ENCODE data around the gene DUSP9. TPM values are rescaled to one million over a fixed set of nuclear protein-coding genes. Genes with fewer than 3 reads are reported as not detected.
"Not testable (repeated sequence)": the region's sequence is repeated elsewhere in the genome, so short reads cannot be mapped to it uniquely, and the experiment has no call there.

DUSP9 gene
- total RNA-seq, 1 donor from 2014 or later = 0.13 TPM

DNA sequence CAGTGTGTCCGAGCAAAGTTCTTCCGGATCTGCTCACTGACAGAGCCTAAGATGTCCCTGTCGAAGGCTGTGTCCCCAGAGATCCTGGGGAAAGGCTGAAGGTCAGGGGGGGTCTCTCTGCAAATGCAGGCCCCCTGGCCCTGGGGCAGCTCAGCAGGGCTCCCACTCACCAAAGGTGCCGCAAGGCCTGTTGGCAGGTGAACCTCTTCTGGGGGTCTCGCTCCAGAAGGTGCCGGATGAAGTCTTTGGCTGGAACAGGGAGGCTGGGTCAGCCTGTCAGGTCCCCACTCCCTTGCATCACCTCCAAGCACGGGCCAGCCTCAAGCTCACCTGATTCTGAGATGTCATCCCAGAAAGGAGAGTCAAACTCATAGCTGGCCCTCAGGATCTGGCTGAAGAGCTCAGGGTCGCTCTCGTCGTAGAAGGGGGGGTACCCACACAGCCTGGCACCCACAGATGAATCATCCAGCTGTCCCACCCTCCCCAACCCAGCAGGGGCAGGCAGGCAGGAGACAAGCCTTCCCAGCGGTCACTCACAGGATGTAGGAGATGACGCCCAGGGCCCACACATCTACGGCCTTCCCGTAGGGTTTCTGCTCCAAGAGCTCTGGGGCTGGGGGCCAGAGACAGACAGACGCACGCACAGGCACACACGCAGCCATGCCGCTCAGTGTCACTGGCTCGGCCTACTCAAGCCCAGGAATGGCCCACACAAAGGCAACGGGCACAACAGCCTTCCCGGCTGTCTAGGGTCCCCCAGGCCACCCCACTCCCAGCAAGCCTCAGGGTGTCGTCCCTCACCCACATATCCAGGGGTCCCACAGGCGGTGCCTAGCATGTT lies 24.0 kb downstream of the DUSP9 start:
- DNase-seq (ENCODE audit: low read depth in 2 of 2) = no peak

DNA sequence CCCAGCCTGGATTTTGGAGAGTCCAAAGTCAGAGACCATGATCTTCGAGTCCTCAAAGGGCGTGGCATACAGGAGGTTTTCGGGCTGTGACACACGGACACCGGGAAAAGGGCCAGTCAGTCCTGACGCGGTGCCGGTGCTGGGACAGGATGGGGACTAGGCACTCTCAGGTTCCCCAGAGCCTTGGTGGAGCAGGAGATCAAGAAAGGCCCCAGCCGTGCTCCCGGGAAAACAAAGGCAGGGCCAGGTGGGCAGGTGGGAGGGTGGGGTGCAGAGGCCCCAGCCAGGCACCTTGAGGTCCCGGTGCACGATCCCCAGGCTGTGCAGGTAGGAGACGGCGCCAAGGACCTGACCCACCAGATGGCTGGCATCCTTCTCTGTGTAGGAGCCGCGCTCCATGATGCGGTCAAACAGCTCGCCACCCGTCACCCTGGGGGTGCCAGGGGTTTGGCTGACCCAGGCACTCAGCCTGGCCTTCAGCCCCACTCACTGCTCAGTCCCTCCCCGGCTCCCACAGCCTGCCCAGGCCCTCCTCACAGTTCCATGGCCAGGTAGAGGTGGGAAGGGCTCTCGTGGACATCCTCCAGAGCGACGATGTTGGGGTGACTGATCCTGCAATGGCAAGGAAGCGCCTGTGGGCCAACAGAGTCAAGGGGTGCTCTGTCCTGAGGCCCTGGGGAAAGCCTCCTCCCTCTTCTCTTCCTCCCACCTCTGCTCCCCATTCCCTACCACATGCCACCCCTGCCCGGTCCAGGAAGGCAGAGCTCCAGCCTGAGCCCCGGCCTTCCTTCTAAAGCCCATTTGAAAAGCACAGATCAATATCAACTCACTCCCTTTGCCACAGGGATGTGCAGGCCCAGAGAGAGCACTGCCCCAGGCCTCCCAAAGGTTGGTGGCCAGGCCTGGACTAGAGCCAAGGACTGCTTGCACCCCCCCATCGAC lies 24.9 kb downstream of the DUSP9 start:
- no peak for DNase-seq (ENCODE audit: low read depth in 2 of 2)

DNA sequence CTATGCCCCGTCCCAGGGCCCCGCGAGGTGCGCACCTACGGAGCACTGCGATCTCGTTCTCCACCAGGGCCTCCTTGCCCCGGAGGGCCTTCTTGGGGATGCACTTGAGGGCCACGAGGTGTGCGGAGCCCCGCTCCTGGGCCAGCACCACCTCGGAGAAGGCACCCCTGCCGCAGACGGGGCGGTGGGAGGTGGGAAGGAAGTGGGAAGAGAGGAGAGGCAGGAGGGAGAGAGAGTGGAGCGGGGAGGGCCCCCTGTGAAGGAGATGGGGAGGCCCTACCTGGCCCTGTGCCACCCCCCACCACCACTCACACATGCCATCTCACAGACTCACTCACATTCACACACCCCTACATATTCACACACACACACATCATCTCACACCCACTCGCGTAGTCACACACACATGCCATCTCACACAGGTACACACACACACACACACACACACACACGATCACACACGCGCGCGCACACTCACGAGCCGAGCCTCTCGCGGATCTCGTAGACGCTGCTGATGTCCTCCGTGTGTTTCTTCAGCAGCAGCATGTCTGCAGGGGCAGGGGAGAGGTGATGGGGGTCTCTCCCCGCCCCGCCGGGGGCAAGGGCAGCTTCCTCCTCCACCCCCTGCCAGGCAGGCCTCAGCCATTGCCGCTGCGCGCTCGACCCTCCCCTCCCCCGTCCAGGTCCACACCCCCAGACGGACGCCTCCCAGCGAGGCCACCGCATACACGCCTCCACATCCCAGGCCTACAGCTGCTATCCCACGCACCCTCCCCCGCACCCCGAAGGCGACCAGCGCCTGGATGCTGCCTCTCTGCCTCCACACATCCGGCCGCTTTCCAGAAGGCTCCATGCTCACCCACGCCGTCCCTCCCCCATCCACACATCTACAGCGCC lies 25.8 kb downstream of the DUSP9 start:
- DNase-seq (ENCODE audit: low read depth in 2 of 2) = no peak

DNA sequence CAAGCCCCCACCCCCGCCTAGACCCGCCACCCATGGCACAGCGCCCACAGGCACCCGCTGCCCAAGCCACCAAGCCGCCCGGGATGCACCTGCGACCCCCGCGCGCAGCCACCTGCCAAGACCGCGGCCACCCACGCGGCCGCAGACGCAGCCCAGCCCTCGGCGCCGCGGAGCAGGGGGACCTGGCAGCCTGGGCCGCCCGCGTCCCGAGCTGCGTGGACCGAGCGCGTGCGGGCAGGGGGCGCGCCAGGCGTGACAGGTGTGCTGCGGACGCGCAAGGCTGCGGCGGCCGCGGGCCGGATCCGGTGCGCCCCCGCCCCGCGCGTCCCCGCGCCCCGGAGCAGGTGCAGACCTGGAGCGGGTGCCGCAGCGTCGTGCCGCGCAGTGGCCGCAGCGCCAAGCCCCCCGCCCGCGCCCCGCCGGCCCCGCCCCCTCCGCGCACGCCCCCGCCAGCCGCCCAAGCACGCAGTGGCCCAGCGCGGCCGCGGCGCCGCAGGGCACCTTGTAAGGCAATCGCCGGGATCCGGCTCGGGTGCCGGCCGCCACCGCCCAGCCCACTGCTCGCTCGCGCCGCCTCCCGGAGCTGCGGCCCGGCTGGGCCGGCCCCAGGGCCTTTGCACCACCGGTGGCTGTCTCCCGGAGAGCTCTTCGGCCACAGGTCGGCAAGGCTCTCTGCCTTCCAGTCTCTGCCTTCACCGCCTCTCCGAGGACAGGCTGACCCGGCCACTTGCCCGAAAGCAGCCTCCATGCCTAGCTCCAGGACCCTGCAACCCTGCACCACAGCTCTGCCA lies 26.6 kb downstream of the DUSP9 start, which contains the start of gene PNCK:
TSS of gene PNCK (minus strand) at position 386 of the 791 bp plus-strand sequence. CDS start 737 bp downstream, outside the sequence.
- no peak for DNase-seq (ENCODE audit: low read depth in 2 of 2)

DNA sequence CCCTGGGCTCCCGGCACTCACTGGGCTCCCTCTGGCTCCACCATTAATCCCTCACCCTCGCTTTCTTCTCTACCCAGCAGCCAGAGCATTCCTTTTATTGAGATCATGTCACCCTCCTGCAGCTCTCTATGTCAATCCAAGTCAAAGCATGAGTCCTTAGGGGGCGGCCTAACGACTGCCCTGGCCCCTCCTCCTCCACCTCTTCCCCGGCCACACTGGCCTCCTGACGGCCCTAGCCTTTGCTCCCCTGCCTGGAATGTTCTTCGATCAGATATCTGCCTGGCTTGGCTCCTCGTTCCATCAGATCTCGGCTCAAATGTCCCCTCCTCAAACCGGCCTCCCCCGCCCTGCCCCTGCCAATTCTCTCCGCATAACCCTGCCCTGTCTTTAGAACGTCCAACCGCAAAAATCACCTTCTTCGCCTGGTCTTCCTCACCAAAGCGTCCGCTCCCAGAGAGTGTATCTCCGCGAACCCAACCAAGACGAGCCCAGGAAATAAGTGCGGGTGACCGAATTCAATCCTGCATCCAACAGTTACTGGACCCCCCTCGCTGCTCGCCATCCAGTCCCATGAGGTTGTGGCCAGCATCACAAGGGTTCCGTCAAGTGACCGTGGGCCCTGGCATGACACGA lies 27.3 kb downstream of the DUSP9 start:
- no peak for DNase-seq (ENCODE audit: low read depth in 2 of 2)

DNA sequence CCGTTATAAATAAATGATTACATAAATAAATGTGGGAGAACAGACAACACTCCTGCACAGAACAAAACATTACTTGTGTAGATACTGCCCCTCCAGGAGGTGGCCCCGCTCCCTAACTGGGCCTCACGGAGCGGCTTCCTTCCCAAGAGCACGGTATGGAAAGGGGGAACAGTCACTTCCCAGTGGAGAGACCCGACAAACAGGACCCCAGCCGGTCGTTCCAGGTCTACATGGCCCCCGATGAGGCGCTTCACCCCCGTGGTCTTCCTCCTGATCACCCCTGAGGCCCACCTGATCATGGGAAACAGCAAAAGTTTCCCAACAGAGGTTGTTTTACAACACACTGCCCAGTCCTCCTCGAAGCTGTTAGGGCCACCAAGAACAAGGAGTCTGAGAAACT lies 34.2 kb downstream of the DUSP9 start:
- DNase-seq (ENCODE audit: low read depth in 2 of 2) = no peak

DNA sequence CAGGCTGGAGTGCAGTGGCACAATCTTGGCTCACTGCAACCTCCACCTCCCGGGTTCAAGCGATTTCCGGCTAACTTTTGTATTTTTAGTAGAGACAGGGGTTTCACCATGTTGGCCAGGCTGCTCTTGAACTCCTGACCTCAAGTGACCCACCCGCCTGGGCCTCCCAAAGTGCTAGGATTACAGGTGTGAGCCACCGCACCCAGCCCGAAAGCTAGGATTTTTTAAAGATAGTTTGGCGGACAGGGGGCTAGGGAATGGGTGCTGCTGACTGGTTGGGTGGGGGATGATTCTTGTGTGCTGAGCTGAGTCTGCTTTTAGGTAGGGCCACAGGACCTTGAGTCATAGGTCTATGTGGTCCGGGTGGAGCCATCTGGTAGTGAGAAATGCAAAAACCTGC lies 36.5 kb downstream of the DUSP9 start:
- DNase-seq (ENCODE audit: low read depth in 2 of 2) = not testable (repeated sequence)

DNA sequence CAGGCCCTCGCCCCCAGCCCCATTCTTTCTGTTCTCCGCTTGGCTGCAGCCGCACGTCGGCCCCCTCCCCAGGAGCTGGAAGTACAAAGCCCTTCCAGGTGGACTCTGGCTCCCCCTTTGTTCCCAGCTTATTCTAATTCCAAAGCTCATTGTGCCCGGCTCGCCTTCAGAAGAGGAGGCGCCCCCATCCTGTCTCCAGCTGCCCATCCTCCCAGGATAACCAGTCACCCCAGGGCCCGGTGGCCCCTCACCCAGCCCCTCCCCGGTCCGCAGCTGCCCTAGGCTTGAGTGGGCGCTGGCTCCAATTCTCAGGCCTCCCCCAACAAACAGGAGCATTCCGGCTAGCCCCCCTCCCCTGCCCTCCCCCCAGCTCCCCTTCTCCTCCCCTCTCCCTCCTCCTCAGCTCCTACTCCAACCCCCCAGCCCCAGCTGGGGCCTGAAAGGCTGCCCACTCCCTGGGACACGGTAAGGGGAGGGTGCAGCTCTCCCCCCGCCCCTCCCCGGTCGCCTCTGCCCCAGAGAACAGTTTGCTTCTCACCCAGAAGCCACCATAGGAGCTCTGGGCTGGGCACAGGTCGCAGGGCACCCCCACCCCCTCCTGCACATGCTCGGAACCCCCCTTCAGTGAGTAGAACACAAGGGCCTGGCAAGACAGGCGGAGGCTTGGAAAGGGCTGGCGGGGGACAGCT lies 37.6 kb downstream of the DUSP9 start:
- no peak for DNase-seq (ENCODE audit: low read depth in 2 of 2)

DNA sequence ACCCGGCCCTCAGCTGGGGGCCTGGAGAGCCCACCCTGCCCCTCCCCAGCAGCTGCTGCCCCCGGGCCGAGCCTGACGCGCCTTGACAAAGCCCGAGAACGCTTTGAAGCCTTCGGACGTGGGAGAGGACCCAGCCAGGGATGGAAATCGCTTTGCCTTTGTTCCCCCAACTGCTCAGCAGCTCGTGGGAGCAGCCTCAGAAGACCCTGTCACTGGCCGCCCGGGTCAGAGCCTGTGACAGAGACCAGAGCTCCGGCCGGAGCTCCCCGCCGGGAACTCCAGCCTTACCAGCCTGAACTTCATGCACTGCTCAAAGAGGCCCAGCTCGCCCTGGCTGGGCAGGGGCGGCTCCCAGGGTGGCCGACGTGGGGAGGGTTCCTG lies 38.1 kb downstream of the DUSP9 start:
- DNase-seq (ENCODE audit: low read depth in 2 of 2) = no peak

DNA sequence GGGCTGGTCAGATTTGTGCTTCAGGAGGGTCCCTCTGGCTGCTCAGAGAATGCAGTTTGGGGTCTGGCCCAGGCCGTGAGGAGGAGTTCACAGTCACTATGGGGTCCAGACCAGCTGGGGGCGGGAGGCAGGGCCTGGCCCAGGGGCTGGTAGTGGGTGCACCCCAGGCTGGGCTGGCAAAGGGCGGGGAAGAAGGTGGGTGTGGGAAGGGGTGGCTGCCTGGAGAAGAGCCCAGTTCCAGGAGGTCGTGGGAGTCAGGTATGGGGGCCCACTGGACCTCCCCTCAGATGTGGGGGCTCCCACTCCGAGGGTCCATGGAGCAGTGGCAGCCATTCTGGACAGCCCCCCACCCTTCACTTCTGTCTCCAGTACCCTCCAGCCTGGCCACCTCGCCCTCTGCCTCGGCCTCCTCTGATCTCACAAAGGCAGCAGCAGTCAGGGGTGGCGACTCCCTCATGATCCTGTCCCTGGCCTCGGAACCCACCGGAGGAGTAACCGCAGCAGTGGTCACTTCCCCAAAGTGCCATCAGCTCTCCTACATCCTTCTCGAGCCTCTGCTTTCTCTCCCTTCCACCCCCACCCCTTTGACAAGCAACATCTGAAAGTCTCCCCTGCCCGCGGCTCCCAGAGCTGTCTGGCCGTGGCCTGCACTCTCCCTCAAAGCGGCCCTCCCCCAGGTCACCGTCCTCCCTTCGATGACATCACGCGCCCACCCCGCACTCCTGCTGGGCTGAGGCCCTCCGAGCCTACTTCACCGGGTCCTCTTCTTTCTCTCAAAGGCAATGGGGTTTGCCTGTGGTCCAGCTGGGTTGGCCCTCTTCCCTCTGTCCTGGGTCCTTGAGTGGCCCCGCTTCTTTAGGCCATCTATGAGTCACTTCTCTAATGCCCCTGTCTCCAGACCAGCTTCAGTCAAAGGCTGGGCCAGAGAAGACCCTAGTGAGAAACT lies 39.0 kb downstream of the DUSP9 start:
- no peak for DNase-seq (ENCODE audit: low read depth in 2 of 2)

DNA sequence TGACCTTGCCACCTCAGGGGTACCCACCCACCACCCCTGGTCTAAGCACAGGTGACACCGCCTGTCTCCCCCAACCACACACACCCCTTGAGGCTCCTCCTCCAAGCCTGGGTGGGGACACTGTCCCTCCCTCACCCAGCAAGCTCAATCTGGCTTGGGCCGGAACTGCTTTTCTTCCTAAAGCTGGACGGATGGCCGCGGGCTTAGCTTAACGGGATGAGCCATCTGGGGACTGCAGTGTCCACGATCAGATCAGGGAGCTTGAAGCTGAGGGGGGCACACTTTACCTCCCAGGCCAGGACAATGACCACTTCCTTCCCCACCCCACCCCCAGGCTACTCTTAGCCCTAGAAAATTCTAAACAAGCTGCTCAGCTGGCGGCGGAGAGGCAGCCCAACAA lies 39.7 kb downstream of the DUSP9 start:
- DNase-seq (ENCODE audit: low read depth in 2 of 2) = no peak

DNA sequence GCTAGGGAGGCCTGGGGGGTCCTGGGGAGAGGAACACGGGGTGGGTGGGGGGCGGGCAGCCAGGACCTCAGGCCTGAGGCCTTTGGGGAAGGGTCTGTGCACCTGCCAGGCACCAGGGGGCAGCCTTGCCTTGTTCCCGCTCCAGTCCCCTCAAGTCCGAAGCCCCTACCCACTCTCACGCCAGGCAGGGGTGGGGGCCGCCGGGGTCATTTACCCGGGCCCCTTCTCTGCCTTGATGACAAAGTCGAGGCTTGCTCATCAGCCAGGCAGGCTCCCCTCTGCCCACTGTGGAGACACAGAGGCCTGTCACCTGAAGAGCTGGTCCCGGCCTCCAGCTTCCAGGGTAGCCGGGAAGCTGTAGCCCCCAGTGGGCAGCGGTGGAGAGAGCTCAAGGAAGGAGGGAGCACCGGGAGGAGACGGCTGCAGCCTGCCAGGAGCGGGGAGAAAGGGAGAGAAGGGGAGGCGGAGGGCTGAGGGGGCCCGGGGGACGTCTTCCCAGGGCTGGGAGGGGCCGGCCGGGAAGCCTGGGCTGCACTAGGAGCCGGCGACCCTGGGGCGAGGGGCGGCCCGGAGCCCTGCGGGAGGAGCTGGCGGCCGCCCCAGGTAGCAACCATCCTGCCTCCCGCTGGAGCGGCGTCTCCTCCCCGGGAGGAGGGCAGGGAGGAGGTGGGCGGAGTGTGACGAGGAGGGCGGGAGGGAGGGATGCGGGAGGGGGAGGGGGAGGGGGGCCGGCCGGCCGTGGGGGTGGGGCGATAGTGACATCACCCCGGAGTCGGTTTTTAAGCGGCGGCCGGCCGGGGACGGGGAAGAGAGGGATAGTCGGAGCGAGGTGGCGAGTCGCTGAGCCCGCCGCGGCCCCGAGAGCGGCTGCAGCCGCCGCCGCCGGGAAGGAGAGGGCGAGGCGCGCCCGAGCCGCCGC lies 40.4 kb downstream of the DUSP9 start, which contains the start of gene SLC6A8:
TSS of gene SLC6A8 (plus strand) at position 806 of the 919 bp plus-strand sequence. CDS start 649 bp downstream, outside the sequence.
- DNase-seq (ENCODE audit: low read depth in 2 of 2) = peak in 1 of 2 donors; percentile 57

DNA sequence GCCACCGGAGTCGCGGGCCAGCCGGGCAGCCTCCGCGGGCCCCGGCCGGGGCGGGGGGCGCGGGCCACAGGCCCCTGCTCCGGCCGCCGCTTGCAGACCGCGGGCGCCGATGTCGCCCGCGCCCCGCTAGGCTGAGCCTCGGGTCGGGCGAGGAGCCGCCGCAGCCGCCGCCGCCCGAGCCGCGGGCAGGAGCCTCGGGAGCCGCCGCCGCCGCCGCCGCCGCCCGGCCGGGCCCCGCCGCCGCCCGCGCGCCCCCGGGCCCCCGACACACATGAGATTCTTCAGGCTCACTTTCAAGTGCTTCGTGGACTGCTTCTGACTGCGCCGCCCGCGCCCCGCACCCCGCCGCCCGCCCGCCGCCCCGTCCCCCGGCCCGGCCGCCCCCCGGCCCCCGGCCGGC lies 41.1 kb downstream of the DUSP9 start:
- no peak for DNase-seq (ENCODE audit: low read depth in 2 of 2)

DNA sequence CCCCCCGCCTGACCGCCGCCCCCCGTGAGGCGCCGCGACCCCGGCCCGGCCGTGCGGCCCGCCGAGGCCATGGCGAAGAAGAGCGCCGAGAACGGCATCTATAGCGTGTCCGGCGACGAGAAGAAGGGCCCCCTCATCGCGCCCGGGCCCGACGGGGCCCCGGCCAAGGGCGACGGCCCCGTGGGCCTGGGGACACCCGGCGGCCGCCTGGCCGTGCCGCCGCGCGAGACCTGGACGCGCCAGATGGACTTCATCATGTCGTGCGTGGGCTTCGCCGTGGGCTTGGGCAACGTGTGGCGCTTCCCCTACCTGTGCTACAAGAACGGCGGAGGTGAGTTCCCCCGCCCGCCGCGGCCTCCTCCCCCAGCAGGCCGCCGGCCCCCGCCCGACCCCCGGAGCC lies 41.5 kb downstream of the DUSP9 start:
- no peak for DNase-seq (ENCODE audit: low read depth in 2 of 2)

DNA sequence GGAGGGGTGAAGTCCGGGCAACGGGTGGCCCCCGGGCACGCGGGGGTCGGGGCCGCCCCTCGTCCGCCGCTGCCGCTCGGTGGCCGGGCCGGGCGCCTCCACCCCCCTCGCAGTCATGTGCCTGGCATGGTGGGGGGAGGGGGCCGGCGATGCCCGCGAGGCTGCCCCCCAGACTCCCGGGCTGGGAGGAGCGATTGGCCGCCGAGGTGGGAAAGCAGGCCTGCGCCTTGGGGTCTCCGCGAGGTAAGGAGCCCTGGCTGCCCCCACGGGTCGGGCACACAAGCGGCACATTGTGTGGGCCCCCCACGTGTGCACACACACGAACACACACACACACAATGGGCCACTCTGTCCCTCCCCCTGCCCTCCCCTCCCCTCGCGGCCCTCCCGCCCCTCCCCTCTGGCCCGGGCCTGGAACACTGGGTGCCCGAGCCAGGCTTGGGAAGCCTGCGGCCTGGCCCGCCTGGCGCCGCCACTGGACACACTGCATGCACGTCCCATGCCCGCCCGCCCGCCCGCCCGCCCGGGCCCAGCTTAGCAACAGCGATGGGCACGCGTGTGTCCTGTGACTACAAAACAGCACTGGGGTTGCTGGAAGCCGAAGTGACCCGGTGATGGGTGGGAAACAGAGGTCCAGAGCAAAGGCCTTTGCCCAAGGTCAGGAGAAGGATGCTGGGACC lies 42.0 kb downstream of the DUSP9 start:
- DNase-seq (ENCODE audit: low read depth in 2 of 2) = peak in 1 of 2 donors; percentile 17

DNA sequence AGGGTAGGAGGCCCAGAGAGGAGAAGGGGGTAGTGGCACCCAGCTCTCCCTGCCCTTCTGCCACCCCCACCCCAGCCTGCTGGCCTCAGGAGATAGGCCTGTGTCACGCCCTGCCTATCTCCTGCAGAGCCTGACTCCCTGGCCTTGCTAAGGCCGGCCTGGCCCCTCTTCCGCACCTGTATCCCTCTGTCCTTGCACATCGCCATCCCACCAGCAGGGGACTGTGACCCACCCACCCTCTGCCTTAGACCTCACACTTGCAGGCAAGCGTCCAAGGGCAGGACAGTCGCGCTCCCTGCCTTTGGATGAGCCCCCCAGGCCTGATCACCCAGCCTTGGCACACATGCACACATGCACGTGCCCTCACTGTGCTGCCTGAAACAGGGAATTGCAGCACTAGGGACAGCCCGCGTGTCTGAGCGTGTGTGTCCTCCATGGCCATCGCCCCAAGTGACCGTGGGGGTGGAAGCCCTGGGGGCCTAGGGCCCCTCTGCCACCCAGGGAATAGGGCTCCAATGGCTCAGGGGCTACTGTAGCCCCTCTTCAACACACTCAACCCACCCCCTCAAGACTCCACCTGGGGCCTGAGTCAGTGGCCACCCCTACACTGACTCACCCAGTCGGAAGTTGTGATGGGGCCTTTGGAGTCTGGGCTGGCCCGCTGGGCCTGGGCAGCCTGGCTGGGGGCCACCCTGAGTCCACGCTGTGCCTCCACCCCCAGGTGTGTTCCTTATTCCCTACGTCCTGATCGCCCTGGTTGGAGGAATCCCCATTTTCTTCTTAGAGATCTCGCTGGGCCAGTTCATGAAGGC lies 42.9 kb downstream of the DUSP9 start:
- DNase-seq (ENCODE audit: low read depth in 2 of 2) = no peak
